ENCODE measurements around the gene TNRC18.
"Not testable (repeated sequence)": the region's sequence is repeated elsewhere in the genome, so short reads cannot be mapped to it uniquely, and the experiment has no call there.

DNA sequence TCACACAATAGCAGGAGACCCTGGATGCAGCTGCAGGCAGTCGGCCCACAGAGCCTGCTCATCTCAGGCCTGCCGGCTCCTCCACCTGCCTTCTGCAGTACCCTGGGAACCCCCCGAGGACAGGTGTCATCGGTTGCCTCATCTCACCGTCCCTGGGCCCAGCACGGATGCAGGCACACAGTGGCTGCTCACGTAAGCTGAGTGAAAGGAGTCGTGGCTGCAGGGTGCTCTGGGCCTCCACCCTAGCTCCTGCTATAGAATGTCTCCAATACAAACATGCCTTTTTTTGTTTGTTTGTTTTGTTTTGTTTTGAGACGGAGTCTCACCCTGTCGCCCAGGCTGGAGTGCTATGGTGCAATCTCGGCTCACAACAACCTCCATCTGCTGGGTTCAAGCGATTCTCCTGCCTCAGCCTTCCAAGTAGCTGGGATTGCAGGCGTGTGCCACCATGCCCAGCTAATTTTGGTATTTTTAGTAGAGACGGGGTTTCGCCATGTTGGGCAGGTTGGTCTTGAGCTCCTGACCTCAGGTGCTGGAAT is 163.0 kb downstream of the TNRC18 start:
- not testable (repeated sequence) for TF ChIP-seq IFI16 (CRISPR knock-in tag; IDR thresholded peaks at IDR 0.05); JUND (IDR thresholded peaks at IDR 0.05; ENCODE audit: borderline replicate concordance, low read depth, low read length); JUND (tag; IDR thresholded peaks at IDR 0.05; ENCODE audit: borderline replicate concordance, low read depth, low read length); CEBPB (tag; IDR thresholded peaks at IDR 0.05); ZBTB7A (IDR thresholded peaks at IDR 0.05; ENCODE audit: borderline replicate concordance, control insufficient read depth, low read depth, low read length); NR3C1 (CRISPR knock-in tag; IDR thresholded peaks at IDR 0.05); POLR2AphosphoS5 (IDR thresholded peaks at IDR 0.05; ENCODE audit: control insufficient read depth, insufficient read depth, low read depth, low read length); ZNF398 (CRISPR knock-in tag; IDR thresholded peaks at IDR 0.05); POLR2A (conservative IDR thresholded peaks at IDR 0.05); REST (IDR thresholded peaks at IDR 0.05; ENCODE audit: borderline replicate concordance); REST (CRISPR knock-in tag; IDR thresholded peaks at IDR 0.05; ENCODE audit: low read depth)
- TF ChIP-seq, protein P1, sequence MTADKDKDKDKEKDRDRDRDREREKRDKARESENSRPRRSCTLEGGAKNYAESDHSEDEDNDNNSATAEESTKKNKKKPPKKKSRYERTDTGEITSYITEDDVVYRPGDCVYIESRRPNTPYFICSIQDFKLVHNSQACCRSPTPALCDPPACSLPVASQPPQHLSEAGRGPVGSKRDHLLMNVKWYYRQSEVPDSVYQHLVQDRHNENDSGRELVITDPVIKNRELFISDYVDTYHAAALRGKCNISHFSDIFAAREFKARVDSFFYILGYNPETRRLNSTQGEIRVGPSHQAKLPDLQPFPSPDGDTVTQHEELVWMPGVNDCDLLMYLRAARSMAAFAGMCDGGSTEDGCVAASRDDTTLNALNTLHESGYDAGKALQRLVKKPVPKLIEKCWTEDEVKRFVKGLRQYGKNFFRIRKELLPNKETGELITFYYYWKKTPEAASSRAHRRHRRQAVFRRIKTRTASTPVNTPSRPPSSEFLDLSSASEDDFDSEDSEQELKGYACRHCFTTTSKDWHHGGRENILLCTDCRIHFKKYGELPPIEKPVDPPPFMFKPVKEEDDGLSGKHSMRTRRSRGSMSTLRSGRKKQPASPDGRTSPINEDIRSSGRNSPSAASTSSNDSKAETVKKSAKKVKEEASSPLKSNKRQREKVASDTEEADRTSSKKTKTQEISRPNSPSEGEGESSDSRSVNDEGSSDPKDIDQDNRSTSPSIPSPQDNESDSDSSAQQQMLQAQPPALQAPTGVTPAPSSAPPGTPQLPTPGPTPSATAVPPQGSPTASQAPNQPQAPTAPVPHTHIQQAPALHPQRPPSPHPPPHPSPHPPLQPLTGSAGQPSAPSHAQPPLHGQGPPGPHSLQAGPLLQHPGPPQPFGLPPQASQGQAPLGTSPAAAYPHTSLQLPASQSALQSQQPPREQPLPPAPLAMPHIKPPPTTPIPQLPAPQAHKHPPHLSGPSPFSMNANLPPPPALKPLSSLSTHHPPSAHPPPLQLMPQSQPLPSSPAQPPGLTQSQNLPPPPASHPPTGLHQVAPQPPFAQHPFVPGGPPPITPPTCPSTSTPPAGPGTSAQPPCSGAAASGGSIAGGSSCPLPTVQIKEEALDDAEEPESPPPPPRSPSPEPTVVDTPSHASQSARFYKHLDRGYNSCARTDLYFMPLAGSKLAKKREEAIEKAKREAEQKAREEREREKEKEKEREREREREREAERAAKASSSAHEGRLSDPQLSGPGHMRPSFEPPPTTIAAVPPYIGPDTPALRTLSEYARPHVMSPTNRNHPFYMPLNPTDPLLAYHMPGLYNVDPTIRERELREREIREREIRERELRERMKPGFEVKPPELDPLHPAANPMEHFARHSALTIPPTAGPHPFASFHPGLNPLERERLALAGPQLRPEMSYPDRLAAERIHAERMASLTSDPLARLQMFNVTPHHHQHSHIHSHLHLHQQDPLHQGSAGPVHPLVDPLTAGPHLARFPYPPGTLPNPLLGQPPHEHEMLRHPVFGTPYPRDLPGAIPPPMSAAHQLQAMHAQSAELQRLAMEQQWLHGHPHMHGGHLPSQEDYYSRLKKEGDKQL (CRISPR knock-in tag; IDR thresholded peaks at IDR 0.05; ENCODE audit: borderline replicate concordance) = not testable (repeated sequence)
- TF ChIP-seq, protein P2, sequence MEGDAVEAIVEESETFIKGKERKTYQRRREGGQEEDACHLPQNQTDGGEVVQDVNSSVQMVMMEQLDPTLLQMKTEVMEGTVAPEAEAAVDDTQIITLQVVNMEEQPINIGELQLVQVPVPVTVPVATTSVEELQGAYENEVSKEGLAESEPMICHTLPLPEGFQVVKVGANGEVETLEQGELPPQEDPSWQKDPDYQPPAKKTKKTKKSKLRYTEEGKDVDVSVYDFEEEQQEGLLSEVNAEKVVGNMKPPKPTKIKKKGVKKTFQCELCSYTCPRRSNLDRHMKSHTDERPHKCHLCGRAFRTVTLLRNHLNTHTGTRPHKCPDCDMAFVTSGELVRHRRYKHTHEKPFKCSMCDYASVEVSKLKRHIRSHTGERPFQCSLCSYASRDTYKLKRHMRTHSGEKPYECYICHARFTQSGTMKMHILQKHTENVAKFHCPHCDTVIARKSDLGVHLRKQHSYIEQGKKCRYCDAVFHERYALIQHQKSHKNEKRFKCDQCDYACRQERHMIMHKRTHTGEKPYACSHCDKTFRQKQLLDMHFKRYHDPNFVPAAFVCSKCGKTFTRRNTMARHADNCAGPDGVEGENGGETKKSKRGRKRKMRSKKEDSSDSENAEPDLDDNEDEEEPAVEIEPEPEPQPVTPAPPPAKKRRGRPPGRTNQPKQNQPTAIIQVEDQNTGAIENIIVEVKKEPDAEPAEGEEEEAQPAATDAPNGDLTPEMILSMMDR (IDR thresholded peaks at IDR 0.05 in 2 of 3, conservative IDR thresholded peaks at IDR 0.05 in 1 of 3; ENCODE audit: insufficient read depth in 2 of 3, low read depth in 1 of 3, low read length in 3 of 3) = not testable (repeated sequence)
